GM12874 (cell line): ENCODE results near the gene MRPL16.

Source experiments
- CTCF ChIP-seq: IDR thresholded peaks from 2 replicates; pipeline ENCODE4 v1.5.1; 2011; ENCODE audit warnings: low read depth, mild to moderate bottlenecking, control low read depth, low read length, moderate library complexity; ENCODE audit not compliant: insufficient read depth

The MRPL16 gene

GRCh38 chr11:59818572-59818971 is 8.0 kb upstream of the MRPL16 start:
- TF ChIP-seq CTCF: no peak

GRCh38 chr11:59815754-59816153 is 5.2 kb upstream of the MRPL16 start:
- TF ChIP-seq CTCF: no peak

- TF ChIP-seq CTCF: no peak
Measured at GRCh38 chr11:59814021-59814420, 3.4 kb upstream of the MRPL16 start.

GRCh38 chr11:59813364-59813763 is 2.8 kb upstream of the MRPL16 start:
- no peak for TF ChIP-seq CTCF

- TF ChIP-seq CTCF: no peak
Measured at GRCh38 chr11:59812220-59812619, 1.6 kb upstream of the MRPL16 start.

- TF ChIP-seq CTCF: no peak
Measured at GRCh38 chr11:59810911-59811259, 307 bp upstream of the MRPL16 start.

GRCh38 chr11:59807047-59807610 is 3.4 kb downstream of the MRPL16 start:
- no peak for TF ChIP-seq CTCF
